22Rv1 (cell line): ENCODE results near the gene PTK7.

Source experiments
- H3K27ac ChIP-seq: fragments of 450-650 bp; 2 replicates; pipeline ENCODE4 v1.5.1; 2017
- CTCF ChIP-seq: fragments of 450-650 bp; IDR thresholded peaks from 2 replicates; pipeline ENCODE4 v1.5.1; 2017; ENCODE audit warnings: mild to moderate bottlenecking
- ZFX ChIP-seq: fragments of 450-650 bp; IDR thresholded peaks from 2 replicates; pipeline ENCODE4 v1.6.1; 2017; ENCODE audit warnings: antibody characterized with exemption, borderline replicate concordance

The PTK7 gene

GRCh38 chr6:43203718-43204095 lies 127.6 kb downstream of the PTK7 start:
- TF ChIP-seq ZFX (no peak), CTCF (no peak)
- H3K27ac ChIP-seq, result no peak overlapping the region

GRCh38 chr6:43204271-43205105 lies 128.4 kb downstream of the PTK7 start:
- TF ChIP-seq CTCF (no peak), ZFX (no peak)
- no peak overlapping the region for H3K27ac ChIP-seq

GRCh38 chr6:43205849-43206248 lies 129.7 kb downstream of the PTK7 start:
- H3K27ac ChIP-seq, result no peak overlapping the region
- TF ChIP-seq CTCF (no peak), ZFX (no peak)

- TF ChIP-seq ZFX (no peak), CTCF (no peak)
- H3K27ac ChIP-seq, result no peak overlapping the region
Observed at GRCh38 chr6:43207286-43207685, 131.2 kb downstream of the PTK7 start.
